Raji (cell line): ENCODE data around the gene JPH3.

Experiments
- POLR2A ChIP-seq: IDR thresholded peaks from 2 replicates; pipeline ENCODE4 v1.6.1; 2011; ENCODE audit warnings: low read depth, low read length, control low read depth; ENCODE audit not compliant: insufficient read depth

JPH3 gene

GRCh38 chr16:87584975-87585374, 17.3 kb upstream of the JPH3 start:
- no peak for TF ChIP-seq POLR2A

- no peak for TF ChIP-seq POLR2A
Observed at GRCh38 chr16:87585442-87586200, 16.7 kb upstream of the JPH3 start.

- no peak for TF ChIP-seq POLR2A
Observed at GRCh38 chr16:87586201-87586782, 16.0 kb upstream of the JPH3 start.

GRCh38 chr16:87587636-87588035, 14.7 kb upstream of the JPH3 start:
- no peak for TF ChIP-seq POLR2A

GRCh38 chr16:87592018-87592712, 10.1 kb upstream of the JPH3 start:
- TF ChIP-seq POLR2A = no peak

- no peak for TF ChIP-seq POLR2A
Observed at GRCh38 chr16:87593710-87594258, 8.5 kb upstream of the JPH3 start.

- TF ChIP-seq POLR2A = no peak
Observed at GRCh38 chr16:87595712-87596111, 6.6 kb upstream of the JPH3 start.

GRCh38 chr16:87597324-87597830, 4.9 kb upstream of the JPH3 start:
- no peak for TF ChIP-seq POLR2A

GRCh38 chr16:87598431-87598830, 3.9 kb upstream of the JPH3 start:
- no peak for TF ChIP-seq POLR2A

GRCh38 chr16:87600246-87600645, 2.1 kb upstream of the JPH3 start:
- TF ChIP-seq POLR2A = no peak

GRCh38 chr16:87601401-87601981, 817 bp upstream of the JPH3 start:
- TF ChIP-seq POLR2A = no peak

- no peak for TF ChIP-seq POLR2A
Observed at GRCh38 chr16:87602821-87603683, 744 bp downstream of the JPH3 start.

- TF ChIP-seq POLR2A = no peak
Observed at GRCh38 chr16:87603684-87604633, 1.7 kb downstream of the JPH3 start.
